Measurements from ENCODE around the gene CLSTN2. TPM values are rescaled to one million over a fixed set of nuclear protein-coding genes. Genes with fewer than 3 reads are reported as not detected.

The CLSTN2 gene
- total and polyA plus RNA-seq, 2 of the 13 experiments (the other 11 are each of a cell fraction or from before 2014, with no cell fraction given), result not detected

DNA sequence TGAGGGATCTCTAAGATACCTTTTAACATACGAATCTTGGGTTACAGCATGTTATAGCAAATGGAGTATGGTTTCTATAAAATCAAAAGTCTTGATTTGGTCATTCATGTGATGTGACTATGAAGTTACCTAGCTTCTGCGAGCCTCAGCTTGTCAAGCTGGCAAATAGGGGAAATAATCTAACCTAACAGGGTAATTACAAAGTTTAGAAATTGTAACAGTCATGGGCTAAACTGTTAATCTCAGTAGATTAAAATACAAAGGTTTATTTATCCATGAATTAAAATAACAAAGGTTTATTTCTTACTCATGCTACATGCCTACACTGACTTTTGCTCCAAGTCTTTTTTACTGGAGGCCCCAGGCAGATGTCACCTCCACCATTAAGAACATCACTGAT, 359.1 kb downstream of the CLSTN2 start:
- Histone ChIP-seq H3K9me3 (ENCODE audit: low read length) (no peaks in the 10 kb centered on the region), H3K4me3 (replicated peaks in 1 of 3; ENCODE audit: insufficient read depth in 1 of 3, low read depth in 2 of 3, low read length in 3 of 3) (no peak overlapping the region), H3K27ac (ENCODE audit: extremely low read length, insufficient read depth, low read length) (no peak overlapping the region), H3K9ac (ENCODE audit: insufficient read depth, low read depth, low read length) (no peak overlapping the region), H2AFZ (ENCODE audit: low read length) (no peak overlapping the region), H3K4me2 (ENCODE audit: low read depth, low read length) (no peak overlapping the region), H3K79me2 (ENCODE audit: insufficient read depth, low read length) (no peaks in the 10 kb centered on the region), H3K27me3 (ENCODE audit: control insufficient read depth in 1 of 2, insufficient read depth in 2 of 2, low read length in 2 of 2) (no peaks in the 10 kb centered on the region; a peak in 2 of 5 replicates), H4K20me1 (ENCODE audit: insufficient read depth, low read length) (no peaks in the 10 kb centered on the region), H3K36me3 (replicated peaks in 1 of 2; ENCODE audit: control insufficient read depth in 1 of 2, insufficient read depth in 2 of 2, low read length in 2 of 2) (no peaks in the 10 kb centered on the region), H3K4me1 (ENCODE audit: insufficient read depth, low read length) (peaks cover 12% of the 10 kb centered on the region)
- ChIA-PET POLR2A (no interaction called here), CTCF (ENCODE audit: low intra/inter-chr PET ratio, low total read pairs) (no interaction called here)
- FAIRE-seq (no peak), DNase-seq (ENCODE audit: low spot score) (no peak), ATAC-seq (no peak)
- TF ChIP-seq TEAD2 (CRISPR knock-in tag; IDR thresholded peaks at IDR 0.05) (no peak), NR0B2 (CRISPR knock-in tag; IDR thresholded peaks at IDR 0.05) (no peak), CHCHD3 (CRISPR knock-in tag; IDR thresholded peaks at IDR 0.05) (no peak), JARID2 (CRISPR knock-in tag; IDR thresholded peaks at IDR 0.05; ENCODE audit: insufficient replicate concordance) (no peak), RCOR2 (CRISPR knock-in tag; IDR thresholded peaks at IDR 0.05) (no peak), TBP (CRISPR knock-in tag; IDR thresholded peaks at IDR 0.05) (no peak), ZEB1 (IDR thresholded peaks at IDR 0.05; ENCODE audit: insufficient replicate concordance, low read depth) (no peak), HDAC1 (CRISPR knock-in tag; IDR thresholded peaks at IDR 0.05) (no peak), ZNF773 (CRISPR knock-in tag; IDR thresholded peaks at IDR 0.05; ENCODE audit: borderline replicate concordance) (no peak), ZNF746 (CRISPR knock-in tag; IDR thresholded peaks at IDR 0.05) (no peak), ZNF589 (CRISPR knock-in tag; conservative IDR thresholded peaks at IDR 0.05) (no peak), ZNF33A (CRISPR knock-in tag; IDR thresholded peaks at IDR 0.05; ENCODE audit: borderline replicate concordance) (no peak), KDM1A (CRISPR knock-in tag; IDR thresholded peaks at IDR 0.05) (no peak), SOX5 (CRISPR knock-in tag; IDR thresholded peaks at IDR 0.05; ENCODE audit: borderline replicate concordance) (no peak), ZNF431 (CRISPR knock-in tag; IDR thresholded peaks at IDR 0.05; ENCODE audit: borderline replicate concordance, low read depth) (no peak), ATRX (CRISPR knock-in tag; IDR thresholded peaks at IDR 0.05; ENCODE audit: borderline replicate concordance) (no peak), TAF15 (IDR thresholded peaks at IDR 0.05; ENCODE audit: low read depth, low read length, poor library complexity, severe bottlenecking) (no peak)
- TF ChIP-seq, protein P1, sequence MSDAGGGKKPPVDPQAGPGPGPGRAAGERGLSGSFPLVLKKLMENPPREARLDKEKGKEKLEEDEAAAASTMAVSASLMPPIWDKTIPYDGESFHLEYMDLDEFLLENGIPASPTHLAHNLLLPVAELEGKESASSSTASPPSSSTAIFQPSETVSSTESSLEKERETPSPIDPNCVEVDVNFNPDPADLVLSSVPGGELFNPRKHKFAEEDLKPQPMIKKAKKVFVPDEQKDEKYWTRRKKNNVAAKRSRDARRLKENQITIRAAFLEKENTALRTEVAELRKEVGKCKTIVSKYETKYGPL (CRISPR knock-in tag; IDR thresholded peaks at IDR 0.05), result no peak
- TF ChIP-seq, protein P2, sequence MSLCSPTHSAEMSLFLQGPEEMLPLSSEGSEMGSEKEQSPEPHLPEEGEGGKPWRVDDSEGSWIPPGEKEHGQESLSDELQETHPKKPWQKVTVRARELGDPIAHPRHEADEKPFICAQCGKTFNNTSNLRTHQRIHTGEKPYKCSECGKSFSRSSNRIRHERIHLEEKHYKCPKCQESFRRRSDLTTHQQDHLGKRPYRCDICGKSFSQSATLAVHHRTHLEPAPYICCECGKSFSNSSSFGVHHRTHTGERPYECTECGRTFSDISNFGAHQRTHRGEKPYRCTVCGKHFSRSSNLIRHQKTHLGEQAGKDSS (CRISPR knock-in tag; IDR thresholded peaks at IDR 0.05; ENCODE audit: borderline replicate concordance, low read depth), result no peak
- 19% methylated on average over 2 of the region's 2 CpGs for WGBS (ENCODE audit: low lambda C conversion rate)
- in situ Hi-C loops (cut with HindIII; ENCODE audit: extremely low pct_ligation_motif_present, low pct_unique_long_range_greater_than_20kb) (no loop called here), intact Hi-C loops (cut with micrococcal nuclease; ENCODE audit: unreplicated experiment) (no loop called here)
- no TSS peak for BruUV-seq (replicated peaks)
